OCI-LY7 (cell line): ENCODE measurements around the gene PLTP.

Experiments
- EZH2phosphoT487 ChIP-seq: fragments of 200-600 bp; sonication (generic); IDR thresholded peaks from 2 replicates; pipeline ENCODE4 v1.6.1; 2018; ENCODE audit warnings: low read depth, borderline replicate concordance, mild to moderate bottlenecking, mixed run types, antibody characterized with exemption, low read length, moderate library complexity, mixed read lengths
- TF ChIP-seq, protein P1 (sequence below): fragments of 200-600 bp; sonication (generic); conservative IDR thresholded peaks from 2 replicates; pipeline ENCODE4 v1.5.1; 2014; ENCODE audit warnings: mild to moderate bottlenecking, antibody characterized with exemption, low read length, moderate library complexity, mixed read lengths

GRCh38 chr20:45867136-45867818, 44.7 kb downstream of the PLTP start:
- TF ChIP-seq, protein P1, sequence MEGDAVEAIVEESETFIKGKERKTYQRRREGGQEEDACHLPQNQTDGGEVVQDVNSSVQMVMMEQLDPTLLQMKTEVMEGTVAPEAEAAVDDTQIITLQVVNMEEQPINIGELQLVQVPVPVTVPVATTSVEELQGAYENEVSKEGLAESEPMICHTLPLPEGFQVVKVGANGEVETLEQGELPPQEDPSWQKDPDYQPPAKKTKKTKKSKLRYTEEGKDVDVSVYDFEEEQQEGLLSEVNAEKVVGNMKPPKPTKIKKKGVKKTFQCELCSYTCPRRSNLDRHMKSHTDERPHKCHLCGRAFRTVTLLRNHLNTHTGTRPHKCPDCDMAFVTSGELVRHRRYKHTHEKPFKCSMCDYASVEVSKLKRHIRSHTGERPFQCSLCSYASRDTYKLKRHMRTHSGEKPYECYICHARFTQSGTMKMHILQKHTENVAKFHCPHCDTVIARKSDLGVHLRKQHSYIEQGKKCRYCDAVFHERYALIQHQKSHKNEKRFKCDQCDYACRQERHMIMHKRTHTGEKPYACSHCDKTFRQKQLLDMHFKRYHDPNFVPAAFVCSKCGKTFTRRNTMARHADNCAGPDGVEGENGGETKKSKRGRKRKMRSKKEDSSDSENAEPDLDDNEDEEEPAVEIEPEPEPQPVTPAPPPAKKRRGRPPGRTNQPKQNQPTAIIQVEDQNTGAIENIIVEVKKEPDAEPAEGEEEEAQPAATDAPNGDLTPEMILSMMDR, result no peak
- no peak for TF ChIP-seq EZH2phosphoT487
